ENCODE measurements around the gene IRAK3. TPM values are rescaled to one million over a fixed set of nuclear protein-coding genes. Genes with fewer than 3 reads are reported as not detected.

The IRAK3 gene
- total RNA-seq, 3 donors from 2014 or later (not counting 1 experiment from before 2014, with no cell fraction given): 3.7 to 9.9 (median 9.2) TPM

DNA sequence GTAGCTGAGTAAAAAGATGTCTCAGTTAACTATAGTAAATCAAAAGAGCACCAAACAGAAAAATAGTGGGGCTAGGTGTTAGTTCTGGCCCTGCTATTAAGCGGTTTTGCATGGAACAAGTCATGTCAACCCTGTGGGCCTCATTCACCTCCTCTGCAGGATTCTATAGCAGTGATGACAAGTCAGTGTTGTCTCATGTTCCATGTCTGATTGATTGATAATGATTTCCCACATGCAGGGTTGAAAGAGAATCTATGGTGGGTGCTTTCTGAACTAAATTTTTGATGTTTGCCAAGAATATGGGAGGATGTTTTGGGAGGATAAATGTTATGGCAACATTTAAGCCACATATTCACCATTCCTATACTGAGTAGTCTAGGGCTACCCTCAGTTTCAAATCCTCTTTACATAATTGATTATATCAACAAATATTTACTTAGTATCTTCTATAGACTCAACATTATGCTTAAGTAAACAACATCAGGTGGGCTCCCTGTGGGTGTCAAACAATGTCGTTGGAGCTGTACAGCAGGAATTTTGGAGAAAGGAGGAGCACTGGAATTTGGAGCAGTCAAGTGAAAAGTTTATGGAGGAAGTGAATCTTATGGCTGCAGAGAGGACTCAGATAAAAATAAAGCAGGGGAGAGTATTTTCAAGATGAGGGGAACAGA is 48.6 kb downstream of the IRAK3 start:
- Mint-ChIP-seq H3K4me3 (no peak overlapping the region), H3K9me3 (no peaks in the 10 kb centered on the region), H3K27me3 (ENCODE audit: low read depth in 2 of 2) (peaks cover 8 to 26% of the 10 kb centered on the region in 2 donors), H3K4me1 (peaks cover 0 to 5% of the 10 kb centered on the region in 2 donors), H3K27ac (no peak overlapping the region), H3K36me3 (no peaks in the 10 kb centered on the region)
- TF ChIP-seq, protein P1, sequence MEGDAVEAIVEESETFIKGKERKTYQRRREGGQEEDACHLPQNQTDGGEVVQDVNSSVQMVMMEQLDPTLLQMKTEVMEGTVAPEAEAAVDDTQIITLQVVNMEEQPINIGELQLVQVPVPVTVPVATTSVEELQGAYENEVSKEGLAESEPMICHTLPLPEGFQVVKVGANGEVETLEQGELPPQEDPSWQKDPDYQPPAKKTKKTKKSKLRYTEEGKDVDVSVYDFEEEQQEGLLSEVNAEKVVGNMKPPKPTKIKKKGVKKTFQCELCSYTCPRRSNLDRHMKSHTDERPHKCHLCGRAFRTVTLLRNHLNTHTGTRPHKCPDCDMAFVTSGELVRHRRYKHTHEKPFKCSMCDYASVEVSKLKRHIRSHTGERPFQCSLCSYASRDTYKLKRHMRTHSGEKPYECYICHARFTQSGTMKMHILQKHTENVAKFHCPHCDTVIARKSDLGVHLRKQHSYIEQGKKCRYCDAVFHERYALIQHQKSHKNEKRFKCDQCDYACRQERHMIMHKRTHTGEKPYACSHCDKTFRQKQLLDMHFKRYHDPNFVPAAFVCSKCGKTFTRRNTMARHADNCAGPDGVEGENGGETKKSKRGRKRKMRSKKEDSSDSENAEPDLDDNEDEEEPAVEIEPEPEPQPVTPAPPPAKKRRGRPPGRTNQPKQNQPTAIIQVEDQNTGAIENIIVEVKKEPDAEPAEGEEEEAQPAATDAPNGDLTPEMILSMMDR (IDR thresholded peaks at IDR 0.05): no peak
- no peaks in the 10 kb centered on the region for H3K27me3 ChIP-seq (ENCODE audit: control insufficient read depth, insufficient read depth, low read length)
- WGBS (ENCODE audit: insufficient coverage): 94% methylated on average over 2 of the region's 2 CpGs
- no peak overlapping the region for H3K4me3 ChIP-seq (ENCODE audit: low read length)
- no peak overlapping the region for H3K27ac ChIP-seq (ENCODE audit: low read length)
- ATAC-seq (no peak), DNase-seq (no peak)
- no peaks in the 10 kb centered on the region for H3K36me3 ChIP-seq (ENCODE audit: control insufficient read depth, insufficient read depth, low read length)
- H3K4me1 ChIP-seq (ENCODE audit: control insufficient read depth, insufficient read depth, low read length): peaks cover 12% of the 10 kb centered on the region
- no peaks in the 10 kb centered on the region for H3K9me3 ChIP-seq (ENCODE audit: control insufficient read depth, insufficient read depth, low read length)
- intact Hi-C loops (cut with micrococcal nuclease): no loop called here

DNA sequence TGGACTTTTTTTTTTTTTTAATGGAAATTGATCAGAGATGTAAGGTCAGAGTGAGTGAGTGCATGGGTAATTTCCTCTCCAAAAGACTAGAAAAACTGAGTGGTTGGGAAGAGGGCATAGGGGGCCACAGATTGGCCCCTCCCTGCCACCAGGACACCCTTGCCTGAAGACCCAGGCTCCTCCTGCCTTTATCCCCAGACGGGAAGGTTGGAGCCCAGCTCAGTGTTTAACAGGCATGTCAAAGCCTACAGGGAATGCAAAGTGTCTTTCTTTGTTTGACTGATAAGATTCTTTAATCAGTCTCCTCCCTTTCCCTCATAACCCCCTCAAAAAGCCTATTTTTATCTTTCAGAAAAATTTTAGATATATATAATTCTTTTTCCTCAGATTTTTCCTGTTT is 50.3 kb downstream of the IRAK3 start:
- ATAC-seq (no peak), DNase-seq (no peak)
- Histone ChIP-seq H3K27ac (ENCODE audit: low read length) (no peak overlapping the region), H3K4me1 (ENCODE audit: control insufficient read depth, insufficient read depth, low read length) (peaks cover 12% of the 10 kb centered on the region), H3K4me3 (ENCODE audit: low read length) (no peak overlapping the region), H3K9me3 (ENCODE audit: control insufficient read depth, insufficient read depth, low read length) (no peaks in the 10 kb centered on the region), H3K27me3 (ENCODE audit: control insufficient read depth, insufficient read depth, low read length) (no peaks in the 10 kb centered on the region), H3K36me3 (ENCODE audit: control insufficient read depth, insufficient read depth, low read length) (no peaks in the 10 kb centered on the region)
- no peaks in the 10 kb centered on the region for H3K9me3 Mint-ChIP-seq
- 100% methylated on average over 1 of the region's 1 CpG for WGBS (ENCODE audit: insufficient coverage)
- peaks cover 8 to 26% of the 10 kb centered on the region in 2 donors for H3K27me3 Mint-ChIP-seq (ENCODE audit: low read depth in 2 of 2)
- no peaks in the 10 kb centered on the region for H3K36me3 Mint-ChIP-seq
- TF ChIP-seq, protein P1 (IDR thresholded peaks at IDR 0.05): no peak
- peaks cover 0 to 5% of the 10 kb centered on the region in 2 donors for H3K4me1 Mint-ChIP-seq
- intact Hi-C loops (cut with micrococcal nuclease): no loop called here
- H3K27ac Mint-ChIP-seq: no peak overlapping the region
- H3K4me3 Mint-ChIP-seq: no peak overlapping the region

GRCh38 chr12:66240096-66240820 is 51.2 kb downstream of the IRAK3 start:
- H3K4me1 Mint-ChIP-seq: peaks cover 0 to 5% of the 10 kb centered on the region in 2 donors
- no peaks in the 10 kb centered on the region for H3K9me3 ChIP-seq (ENCODE audit: control insufficient read depth, insufficient read depth, low read length)
- WGBS (ENCODE audit: insufficient coverage): 81% methylated on average over 6 of the region's 7 CpGs
- H3K4me1 ChIP-seq (ENCODE audit: control insufficient read depth, insufficient read depth, low read length): peaks cover 9% of the 10 kb centered on the region
- H3K27me3 Mint-ChIP-seq (ENCODE audit: low read depth in 2 of 2): peaks cover 8 to 26% of the 10 kb centered on the region in 2 donors
- no peak for ATAC-seq
- intact Hi-C loops (cut with micrococcal nuclease): no loop called here
- no peaks in the 10 kb centered on the region for H3K27me3 ChIP-seq (ENCODE audit: control insufficient read depth, insufficient read depth, low read length)
- no peaks in the 10 kb centered on the region for H3K9me3 Mint-ChIP-seq
- no peaks in the 10 kb centered on the region for H3K36me3 Mint-ChIP-seq
- no peaks in the 10 kb centered on the region for H3K36me3 ChIP-seq (ENCODE audit: control insufficient read depth, insufficient read depth, low read length)
- no peak for DNase-seq
- no peak overlapping the region for H3K4me3 Mint-ChIP-seq
- H3K27ac Mint-ChIP-seq: no peak overlapping the region
- no peak overlapping the region for H3K4me3 ChIP-seq (ENCODE audit: low read length)
- TF ChIP-seq, protein P1 (IDR thresholded peaks at IDR 0.05): no peak
- H3K27ac ChIP-seq (ENCODE audit: low read length): no peak overlapping the region

All from natural killer cell (primary cell).